MM.1S (cell line): ENCODE results near the gene BLM.

Experiments
- DNase-seq: peaks from one replicate; pipeline ENCODE4 v3.0.0-alpha.2; 2015
- H2AFZ ChIP-seq: fragments of 300-600 bp; sonication (generic); 2 replicates; pipeline ENCODE4 v1.6.0; 2016; ENCODE audit warnings: antibody characterized with exemption, low read length
- H3F3A ChIP-seq: fragments of 300-600 bp; sonication (generic); 2 replicates; pipeline ENCODE4 v1.6.1; 2016; ENCODE audit warnings: mild to moderate bottlenecking, antibody characterized with exemption, low read length, moderate library complexity, mixed read lengths; ENCODE audit not compliant: insufficient read depth
- H3K27ac ChIP-seq: fragments of 300-600 bp; sonication (generic); 2 replicates; pipeline ENCODE4 v1.5.1; 2016; ENCODE audit warnings: mild to moderate bottlenecking, low read length
- H3K27me3 ChIP-seq: fragments of 300-600 bp; sonication (generic); replicated peaks from 2 replicates; pipeline ENCODE4 v1.6.0; 2016; ENCODE audit warnings: low read length; ENCODE audit not compliant: insufficient read depth
- H3K36me3 ChIP-seq: fragments of 300-600 bp; sonication (generic); replicated peaks from 2 replicates; pipeline ENCODE4 v1.6.1; 2016; ENCODE audit warnings: mild to moderate bottlenecking, low read length, mixed read lengths; ENCODE audit not compliant: insufficient read depth
- H3K4me1 ChIP-seq: fragments of 300-600 bp; sonication (generic); 2 replicates; pipeline ENCODE4 v1.6.1; 2016; ENCODE audit warnings: low read length, mixed read lengths
- H3K4me2 ChIP-seq: fragments of 300-600 bp; sonication (generic); 2 replicates; pipeline ENCODE4 v1.6.0; 2016; ENCODE audit warnings: low read depth, low read length
- H3K4me3 ChIP-seq: fragments of 300-600 bp; sonication (generic); 2 replicates; pipeline ENCODE4 v1.5.1; 2016; ENCODE audit warnings: low read length, mixed read lengths
- H3K79me2 ChIP-seq: fragments of 300-600 bp; sonication (generic); 2 replicates; pipeline ENCODE4 v1.6.1; 2016; ENCODE audit warnings: mixed run types, low read length, mixed read lengths
- H3K9ac ChIP-seq: fragments of 300-600 bp; sonication (generic); 2 replicates; pipeline ENCODE4 v1.6.1; 2016; ENCODE audit warnings: low read length, mixed read lengths
- H3K9me2 ChIP-seq: fragments of 300-600 bp; sonication (generic); replicated peaks from 2 replicates; pipeline ENCODE4 v1.6.1; 2016; ENCODE audit warnings: mild to moderate bottlenecking, low read length, mixed read lengths; ENCODE audit not compliant: insufficient read depth
- H3K9me3 ChIP-seq: fragments of 300-600 bp; sonication (generic); replicated peaks from 2 replicates; pipeline ENCODE4 v1.6.1; 2016; ENCODE audit warnings: mild to moderate bottlenecking, low read length, mixed read lengths; ENCODE audit not compliant: insufficient read depth
- H4K20me1 ChIP-seq: fragments of 300-600 bp; sonication (generic); 2 replicates; pipeline ENCODE4 v1.6.1; 2016; ENCODE audit warnings: mild to moderate bottlenecking, low read length, moderate library complexity, mixed read lengths; ENCODE audit not compliant: insufficient read depth
- CTCF ChIP-seq: fragments of 300-600 bp; sonication (generic); IDR thresholded peaks from 2 replicates; pipeline ENCODE4 v1.5.1; 2016; ENCODE audit warnings: antibody characterized with exemption, low read length, mixed read lengths
- EZH2 ChIP-seq: fragments of 300-600 bp; sonication (generic); optimal IDR thresholded peaks from 2 replicates; pipeline ENCODE3; 2017; ENCODE audit warnings: low read depth, mild to moderate bottlenecking, antibody characterized with exemption, low read length, mixed read lengths
- EZH2phosphoT487 ChIP-seq: fragments of 300-600 bp; sonication (generic); IDR thresholded peaks from 2 replicates; pipeline ENCODE4 v1.6.1; 2018; ENCODE audit warnings: antibody characterized with exemption, low read length

BLM gene

GRCh38 chr15:90690585-90690984, 26.6 kb upstream of the BLM start:
- Histone ChIP-seq H2AFZ (no peak overlapping the region), H3K27ac (no peak overlapping the region), H3K4me3 (no peak overlapping the region), H3K9me3 (no peaks in the 10 kb centered on the region), H3K4me2 (no peak overlapping the region), H3K36me3 (no peaks in the 10 kb centered on the region), H3K9me2 (no peaks in the 10 kb centered on the region), H3K27me3 (peaks cover 12% of the 10 kb centered on the region; the same call in 1 of the 2 replicates), H3K79me2 (no peaks in the 10 kb centered on the region), H3F3A (no peaks in the 10 kb centered on the region), H3K4me1 (no peaks in the 10 kb centered on the region), H4K20me1 (no peaks in the 10 kb centered on the region), H3K9ac (no peak overlapping the region)
- TF ChIP-seq CTCF (no peak), EZH2phosphoT487 (no peak), EZH2 (no peak)
- DNase-seq, result no peak

- H3K27ac ChIP-seq, result no peak overlapping the region
- no peaks in the 10 kb centered on the region for H3K79me2 ChIP-seq
- H3K9ac ChIP-seq, result no peak overlapping the region
- H3K9me3 ChIP-seq, result no peaks in the 10 kb centered on the region
- H3K27me3 ChIP-seq, result peaks cover 8% of the 10 kb centered on the region; the same call in 1 of the 2 replicates
- no peak for DNase-seq
- H3F3A ChIP-seq, result no peaks in the 10 kb centered on the region
- no peak overlapping the region for H2AFZ ChIP-seq
- no peak overlapping the region for H3K4me3 ChIP-seq
- no peaks in the 10 kb centered on the region for H4K20me1 ChIP-seq
- H3K36me3 ChIP-seq, result no peaks in the 10 kb centered on the region
- no peak overlapping the region for H3K4me2 ChIP-seq
- TF ChIP-seq EZH2 (no peak), CTCF (no peak; the same call in 1 of the 2 replicates), EZH2phosphoT487 (no peak)
- no peaks in the 10 kb centered on the region for H3K4me1 ChIP-seq
- H3K9me2 ChIP-seq, result no peaks in the 10 kb centered on the region
Measured at GRCh38 chr15:90691369-90691768, 25.8 kb upstream of the BLM start.

GRCh38 chr15:90691982-90692773, 25.0 kb upstream of the BLM start:
- no peak for DNase-seq
- TF ChIP-seq CTCF (no peak), EZH2phosphoT487 (no peak), EZH2 (no peak)
- Histone ChIP-seq H3K4me1 (no peaks in the 10 kb centered on the region), H3K9me3 (no peaks in the 10 kb centered on the region), H3K9me2 (no peaks in the 10 kb centered on the region), H3K4me3 (no peak overlapping the region), H3K27ac (no peak overlapping the region), H3K9ac (no peak overlapping the region), H2AFZ (no peak overlapping the region), H3K79me2 (no peaks in the 10 kb centered on the region), H4K20me1 (no peaks in the 10 kb centered on the region), H3F3A (no peaks in the 10 kb centered on the region), H3K27me3 (peaks cover 8% of the 10 kb centered on the region; the same call in 1 of the 2 replicates), H3K4me2 (no peak overlapping the region), H3K36me3 (no peaks in the 10 kb centered on the region)
